Testis (tissue), 3 donors: Measurements from ENCODE around the gene DUS1L. TPM values are rescaled to one million over a fixed set of nuclear protein-coding genes. Genes with fewer than 3 reads are reported as not detected.

Experiments
- DNase-seq: peaks from one replicate; pipeline ENCODE4 v3.0.0-alpha.2; 2019
- H3K27ac ChIP-seq, 2 donors: fragments of 200-600 bp; sonication (generic); one replicate each; pipeline ENCODE4 v1.5.1; 2019
- H3K27me3 ChIP-seq: fragments of 200-600 bp; sonication (generic); one replicate; pipeline ENCODE4 v1.5.1; 2019
- H3K36me3 ChIP-seq: fragments of 200-600 bp; sonication (generic); one replicate; pipeline ENCODE4 v1.5.1; 2017; ENCODE audit warnings: low read depth; ENCODE audit errors: missing control alignments
- H3K4me1 ChIP-seq: fragments of 200-600 bp; sonication (generic); one replicate; pipeline ENCODE4 v1.5.1; 2019
- H3K4me3 ChIP-seq, 2 donors: fragments of 200-600 bp; sonication (generic); one replicate each; pipeline ENCODE4 v1.5.1; 2017 to 2019
- H3K9me3 ChIP-seq: fragments of 200-600 bp; sonication (generic); one replicate; pipeline ENCODE4 v1.5.1; 2017
- CTCF ChIP-seq, 3 experiments: fragments of 450-650 bp in 2 of 3; fragments of 200-600 bp in 1 of 3; sonication (generic) in 1 of 3; IDR thresholded peaks; one replicate each; pipeline ENCODE4 v1.5.1; 2016 to 2019; ENCODE audit warnings: antibody characterized with exemption in 3 of 3, mild to moderate bottlenecking in 2 of 3, moderate library complexity in 1 of 3
- POLR2A ChIP-seq: fragments of 450-650 bp; IDR thresholded peaks from one replicate; pipeline ENCODE4 v1.6.1; 2017; ENCODE audit warnings: antibody characterized with exemption, mild to moderate bottlenecking, moderate library complexity
- WGBS, 2 donors: methylation state at CpG; one replicate each; pipeline ENCODE4 v1.1.5; 2018; 5-methylcytosine and 5-hydroxymethylcytosine counted together
- intact Hi-C: fragments of 100-400 bp; cut with DNase I; formaldehyde crosslinking; loops from one replicate; pipeline ENCODE4 v1.15.1; 2023; ENCODE audit warnings: low total_unique reads
- polyA plus RNA-seq: library from polyadenylated mRNA; stranded (reverse); fragments of 350-450 nt; fragmentation: Illumina TruSeq; extraction: RNeasy Lipid Tissue Mini Kit (QIAGEN cat#74804); gene quantifications from one replicate; pipeline ENCODE4 v1.2.3, GENCODE V29; 2014; ENCODE audit warnings: low read depth, low replicate concordance; ENCODE audit not compliant: insufficient read depth
- total RNA-seq, 2 donors: library from RNA; depleted of rRNA; stranded (reverse); fragments of >200 nt; gene quantifications; one replicate each; pipeline ENCODE4 v1.2.3, GENCODE V29; 2016

Gene DUS1L
- total and polyA plus RNA-seq, 3 donors from 2014 or later = 117 to 132 (median 127) TPM

GRCh38 chr17:82053556-82054263 is 11.9 kb downstream of the DUS1L start:
- TF ChIP-seq POLR2A (no peak), CTCF (IDR thresholded peaks at IDR 0.05) (no peak)
- H3K27ac ChIP-seq = no peak overlapping the region
- H3K4me1 ChIP-seq = peaks cover 11% of the 10 kb centered on the region
- WGBS, 2 donors = 89 to 93% methylated on average over 17 to 25 of the region's 28 CpGs
- no peaks in the 10 kb centered on the region for H3K27me3 ChIP-seq
- intact Hi-C loops = no loop called here
- H3K4me3 ChIP-seq = no peak overlapping the region
- no peaks in the 10 kb centered on the region for H3K9me3 ChIP-seq
- no peaks in the 10 kb centered on the region for H3K36me3 ChIP-seq
- DNase-seq = no peak

- no peak for DNase-seq
- Histone ChIP-seq H3K27ac (no peak overlapping the region), H3K9me3 (no peaks in the 10 kb centered on the region), H3K4me3 (no peak overlapping the region), H3K27me3 (no peaks in the 10 kb centered on the region), H3K36me3 (no peaks in the 10 kb centered on the region), H3K4me1 (peaks cover 11% of the 10 kb centered on the region)
- intact Hi-C loops = no loop called here
- TF ChIP-seq CTCF (IDR thresholded peaks at IDR 0.05) (no peak), POLR2A (no peak)
- WGBS, 2 donors = 84 to 88% methylated on average over 6 to 19 of the region's 19 CpGs
These were observed 12.5 kb downstream of the DUS1L start for GRCh38 chr17:82053130-82053529.

GRCh38 chr17:82052638-82053059 is 13.0 kb downstream of the DUS1L start:
- DNase-seq = no peak
- no peaks in the 10 kb centered on the region for H3K9me3 ChIP-seq
- 10 to 29% methylated on average over 9 to 19 of the region's 19 CpGs for WGBS, 2 donors
- H3K27me3 ChIP-seq = no peaks in the 10 kb centered on the region
- TF ChIP-seq CTCF (IDR thresholded peaks at IDR 0.05) = no peak
- TF ChIP-seq POLR2A = no peak
- no peak overlapping the region for H3K27ac ChIP-seq
- intact Hi-C loops = no loop called here
- H3K4me1 ChIP-seq = peaks cover 11% of the 10 kb centered on the region
- H3K36me3 ChIP-seq = no peaks in the 10 kb centered on the region
- peak overlapping the region; percentile 62 to 78 for H3K4me3 ChIP-seq

- TF ChIP-seq CTCF (IDR thresholded peaks at IDR 0.05) (no peak), POLR2A (no peak)
- peak within 1 kb of the TSS; percentile 72 to 78 for H3K4me3 ChIP-seq
- DNase-seq = peak; percentile 88
- 0 to 1% methylated on average over 2 to 59 of the region's 94 CpGs for WGBS, 2 donors
- intact Hi-C loops = no loop called here
- no peaks in the 10 kb centered on the region for H3K36me3 ChIP-seq
- no peaks in the 10 kb centered on the region for H3K9me3 ChIP-seq
- peak within 1 kb of the TSS; percentile 42 to 78 for H3K27ac ChIP-seq
- H3K4me1 ChIP-seq = peaks cover 11% of the 10 kb centered on the region
- H3K27me3 ChIP-seq = no peaks in the 10 kb centered on the region
These were observed 13.6 kb downstream of the DUS1L start, which contains the start of the genes GPS1 and RFNG for GRCh38 chr17:82051776-82052637. Gene GPS1, plus strand, starts transcription at chr17:82051898. Its CDS starts 34 bp downstream, at chr17:82051932. Gene RFNG, minus strand, starts transcription at chr17:82051811. Its CDS starts 45 bp downstream, at chr17:82051766.
